Activated T-helper 9 cell treated with anti-CD3 and anti-CD28 coated beads, Interleukin-2, amount 50 U/mL, for 16 hours (primary cell): Measurements from ENCODE around the gene UBA6.
"Not testable (repeated sequence)": the region's sequence is repeated elsewhere in the genome, so short reads cannot be mapped to it uniquely, and the experiment has no call there.

Experiments used
- DNase-seq: peaks from one replicate; pipeline ENCODE4 v3.0.0-alpha.2; 2020; ENCODE audit warnings: low read depth

The UBA6 gene

DNA sequence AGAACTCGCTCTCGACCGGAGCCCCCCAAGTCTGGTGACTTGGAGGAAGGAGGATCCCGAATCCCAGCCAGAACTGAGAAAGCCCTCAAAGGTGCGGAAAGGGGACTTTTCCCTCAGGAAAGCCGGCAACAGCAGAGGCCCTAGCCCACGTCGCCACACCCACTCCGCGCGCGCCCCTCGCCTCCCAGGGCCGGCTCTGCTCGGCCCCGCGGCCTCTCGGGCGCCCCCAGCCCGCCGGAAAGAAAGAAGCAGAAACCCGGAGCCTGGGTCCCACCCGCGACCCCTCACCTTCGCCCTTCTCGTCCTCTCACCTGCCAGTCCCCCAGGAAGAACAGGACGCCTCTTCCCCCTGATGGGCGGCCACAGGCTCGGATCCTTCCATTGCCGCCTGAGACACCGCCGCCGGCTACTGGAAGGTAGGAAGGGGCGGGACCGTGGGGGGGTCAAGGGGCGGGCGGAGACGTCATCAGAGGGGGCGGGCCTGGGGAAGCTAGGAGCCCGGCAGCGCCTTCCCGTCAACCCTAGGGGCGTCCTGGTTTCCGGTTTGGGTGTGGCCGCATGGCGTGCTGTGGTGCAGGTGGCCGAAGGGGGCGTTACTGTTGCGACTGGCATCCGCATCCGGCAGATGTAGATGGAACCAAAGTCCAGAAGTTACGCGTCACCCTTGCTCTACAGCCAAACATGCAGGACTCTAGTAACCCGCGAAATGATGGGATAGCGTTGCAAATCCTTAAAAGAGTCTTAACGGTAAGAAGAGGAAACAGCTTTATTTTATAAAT lies at the start of gene UBA6:
Gene UBA6, minus strand, starts transcription at position 418 of the 779 bp plus-strand sequence. Its CDS starts 36 bp downstream, at position 382.
- peak; percentile 92 for DNase-seq

DNA sequence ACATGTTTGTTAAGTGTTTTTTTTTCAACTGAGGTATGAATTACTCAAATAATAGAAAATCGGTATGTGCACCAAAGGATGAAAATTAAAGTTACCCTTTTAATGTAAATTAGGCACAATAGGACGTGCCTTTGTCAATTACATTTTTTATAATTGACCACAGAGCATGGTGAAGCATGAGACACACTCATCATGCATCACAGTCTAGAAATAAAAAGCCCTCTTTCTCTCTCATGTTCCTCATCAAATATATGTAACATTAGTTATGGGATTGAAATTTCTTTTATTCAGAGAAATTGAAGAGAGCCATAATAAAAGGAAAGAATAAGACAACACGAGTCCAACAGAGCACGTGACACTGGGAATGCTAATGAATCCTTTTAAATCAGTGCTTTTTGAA lies 49.7 kb upstream of the UBA6 start:
- DNase-seq: no peak

DNA sequence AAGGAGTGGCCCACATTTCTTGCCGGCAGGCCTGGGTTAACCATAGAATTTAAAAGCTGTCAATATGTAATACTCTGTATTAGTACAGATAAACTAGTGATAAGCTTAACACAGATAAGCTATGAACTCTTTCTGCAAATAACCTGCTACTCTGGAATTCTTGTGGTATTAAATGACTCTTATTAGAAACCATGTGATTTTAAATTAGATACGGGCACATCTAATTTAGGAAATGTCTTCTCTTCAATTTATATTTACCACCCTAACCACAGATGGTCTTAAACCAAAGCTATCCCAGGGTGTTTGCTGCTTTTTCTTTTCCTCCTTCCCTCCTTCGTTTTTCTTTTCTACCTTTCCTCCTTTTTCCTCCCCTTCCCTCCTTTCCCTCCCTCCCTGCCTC lies 48.3 kb upstream of the UBA6 start:
- DNase-seq: no peak

DNA sequence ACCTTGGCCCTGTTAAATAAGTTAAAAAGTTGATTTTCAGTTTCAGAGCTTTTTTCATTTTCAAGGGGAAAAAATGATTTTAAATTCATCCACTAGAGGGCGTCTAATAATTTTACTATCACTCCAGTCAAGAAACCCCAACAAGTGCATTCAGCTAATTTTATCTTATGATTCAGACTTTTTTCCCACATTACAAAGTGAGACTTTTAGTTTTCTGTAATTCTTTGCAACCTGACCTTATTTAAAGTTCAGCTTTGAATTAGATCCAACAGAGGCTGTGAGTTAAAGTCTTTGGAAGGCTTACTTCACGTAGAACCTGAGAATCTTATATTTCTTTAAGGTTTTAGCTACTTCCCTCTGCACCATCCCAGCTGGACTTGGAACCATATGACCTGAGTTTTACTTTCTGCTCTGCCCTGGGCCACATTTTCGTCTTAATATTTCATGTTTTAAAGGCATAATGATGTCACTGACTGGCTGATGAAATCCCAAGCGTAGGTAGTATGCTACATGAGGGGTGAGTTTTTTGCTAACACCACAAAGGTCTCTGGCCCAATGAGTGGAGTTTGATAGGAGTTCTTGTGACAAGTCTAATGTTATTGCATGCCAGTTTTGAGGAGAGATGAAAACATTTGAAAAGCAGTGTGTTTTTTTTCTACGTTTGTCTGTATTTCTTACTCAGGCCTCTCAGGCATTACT lies 46.0 kb upstream of the UBA6 start:
- no peak for DNase-seq

DNA sequence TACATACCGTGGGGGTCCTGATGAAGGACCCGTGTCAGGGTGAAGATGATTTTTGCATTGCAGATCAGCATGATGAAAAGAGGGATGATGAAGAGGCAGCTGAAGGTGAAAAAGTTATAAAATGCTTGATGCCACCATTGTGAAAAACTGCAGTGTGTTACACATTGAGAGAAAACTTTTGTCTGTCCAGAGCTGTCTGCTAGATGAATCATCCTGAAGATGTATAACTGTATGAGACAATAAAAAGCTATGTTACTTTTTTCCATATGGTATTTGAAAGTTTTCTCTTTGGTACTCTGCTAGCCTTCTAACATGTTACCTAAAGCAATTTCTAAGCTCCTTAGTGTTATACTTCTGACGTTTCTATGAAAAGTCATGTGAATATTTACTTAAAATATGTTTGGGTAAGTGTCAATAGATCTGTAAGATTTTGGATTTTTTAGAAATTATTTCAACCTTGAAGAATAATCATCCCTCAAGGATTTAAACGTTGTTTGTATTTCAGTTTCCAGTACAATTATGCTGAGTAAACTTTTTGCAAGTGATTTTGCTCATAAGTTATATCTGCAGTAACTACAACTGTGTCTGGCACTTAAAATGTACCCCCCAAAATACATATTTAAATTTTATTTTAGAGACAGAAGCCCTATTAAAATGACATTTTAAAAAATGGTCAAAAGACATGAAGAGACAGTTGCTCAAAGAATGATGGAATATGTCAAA lies 43.8 kb upstream of the UBA6 start:
- no peak for DNase-seq

DNA sequence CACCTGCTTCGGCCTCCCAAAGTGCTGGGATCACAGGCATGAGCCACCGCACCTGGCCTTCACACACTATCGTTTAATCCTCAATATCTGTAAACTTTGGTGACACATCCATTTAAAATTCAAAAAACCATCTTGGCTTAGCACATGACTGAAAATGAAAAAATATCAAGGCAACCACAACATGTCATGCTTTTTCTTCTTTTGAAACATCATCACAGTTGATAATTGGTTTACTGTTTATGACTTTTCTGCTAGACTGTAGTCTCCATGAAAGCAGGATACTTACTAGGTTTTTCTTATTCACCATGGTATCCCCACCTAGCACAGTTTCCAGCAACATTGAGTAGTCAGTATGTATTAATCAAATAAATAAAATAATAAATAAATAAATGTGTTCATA lies 42.2 kb upstream of the UBA6 start:
- no peak for DNase-seq

DNA sequence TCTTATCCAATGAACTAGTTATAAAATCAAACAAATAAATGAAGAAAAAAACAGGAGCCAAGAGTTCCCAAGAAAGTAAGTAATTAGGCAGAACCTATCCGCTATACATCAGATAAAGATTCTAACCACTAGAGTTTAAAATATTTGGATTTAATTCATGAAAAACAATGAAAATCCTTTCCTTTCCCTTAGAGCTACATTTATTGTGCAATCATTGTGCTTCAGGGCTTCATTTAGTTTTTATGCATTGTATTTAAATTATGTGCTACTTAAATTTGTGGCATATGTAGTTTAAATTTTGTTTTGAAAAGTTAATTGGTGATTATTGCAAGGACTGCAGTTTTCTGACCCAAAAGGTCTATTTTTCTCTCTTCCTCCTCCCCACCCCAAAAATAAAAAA lies 35.3 kb upstream of the UBA6 start:
- no peak for DNase-seq

DNA sequence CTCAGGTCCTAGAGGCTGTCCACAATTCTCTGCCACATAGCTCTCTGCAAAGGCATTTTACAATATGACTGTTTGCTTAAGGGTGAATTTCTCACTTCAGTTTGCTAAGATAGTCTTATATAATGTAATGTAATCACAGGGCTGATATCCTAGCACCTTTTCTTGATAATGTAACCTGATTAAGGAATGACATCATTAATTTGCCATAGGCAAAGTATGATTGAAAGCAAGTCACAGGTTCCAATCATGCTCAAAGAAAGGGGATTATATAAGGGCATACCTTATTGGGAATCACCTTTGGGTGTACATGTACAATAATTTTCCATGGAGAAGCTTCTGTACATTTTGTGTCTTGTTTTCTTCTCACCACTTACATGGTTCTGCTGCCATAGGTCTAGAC lies 34.4 kb upstream of the UBA6 start:
- DNase-seq: no peak

DNA sequence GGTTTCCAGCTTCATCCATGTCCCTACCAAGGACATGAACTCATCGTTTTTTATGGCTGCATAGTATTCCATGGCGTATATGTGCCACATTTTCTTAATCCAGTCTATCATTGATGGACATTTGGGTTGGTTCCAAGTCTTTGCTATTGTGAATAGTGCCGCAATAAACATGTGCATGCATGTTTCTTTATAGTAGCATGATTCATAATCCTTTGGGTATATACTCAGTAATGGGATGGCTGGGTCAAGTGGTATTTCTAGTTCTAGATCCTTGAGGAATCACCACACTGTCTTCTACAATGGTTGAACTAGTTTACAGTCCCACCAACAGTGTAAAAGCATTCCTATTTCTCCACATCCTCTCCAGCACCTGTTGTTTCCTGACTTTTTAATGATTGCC lies 29.6 kb upstream of the UBA6 start:
- not testable (repeated sequence) for DNase-seq

DNA sequence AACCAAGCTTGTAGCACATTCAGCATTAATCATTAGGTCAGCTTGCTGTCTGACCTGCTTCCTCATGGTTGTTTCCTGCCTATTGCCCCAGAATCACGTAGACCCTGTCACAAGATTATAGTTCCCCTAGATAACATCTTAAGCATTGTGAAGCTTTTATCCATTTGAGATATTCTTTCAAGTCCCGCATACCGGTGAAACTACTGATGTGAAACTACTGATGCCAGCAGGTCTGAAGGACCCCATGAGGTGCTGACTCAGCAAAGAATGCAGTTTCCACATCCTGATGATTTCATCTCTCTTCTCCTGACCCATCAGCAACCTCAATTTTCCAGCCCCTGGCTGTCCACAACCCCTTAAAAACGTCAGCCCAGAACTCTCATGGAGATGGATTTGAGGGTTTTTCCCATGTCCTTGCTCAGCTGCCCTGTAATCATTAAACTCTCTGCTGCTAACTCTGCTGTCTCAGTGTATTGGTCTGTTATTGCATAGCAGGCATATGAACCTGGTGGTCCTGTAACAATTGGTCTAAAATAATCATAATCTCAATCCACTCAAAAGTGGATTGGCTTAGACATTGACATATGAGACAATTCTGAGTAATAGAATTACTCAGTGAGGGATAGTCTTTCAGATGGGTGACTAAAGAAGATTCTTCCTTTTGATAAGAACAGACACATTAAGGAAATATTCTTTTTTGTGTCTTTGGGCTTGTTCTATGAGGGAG lies 26.3 kb upstream of the UBA6 start:
- no peak for DNase-seq

DNA sequence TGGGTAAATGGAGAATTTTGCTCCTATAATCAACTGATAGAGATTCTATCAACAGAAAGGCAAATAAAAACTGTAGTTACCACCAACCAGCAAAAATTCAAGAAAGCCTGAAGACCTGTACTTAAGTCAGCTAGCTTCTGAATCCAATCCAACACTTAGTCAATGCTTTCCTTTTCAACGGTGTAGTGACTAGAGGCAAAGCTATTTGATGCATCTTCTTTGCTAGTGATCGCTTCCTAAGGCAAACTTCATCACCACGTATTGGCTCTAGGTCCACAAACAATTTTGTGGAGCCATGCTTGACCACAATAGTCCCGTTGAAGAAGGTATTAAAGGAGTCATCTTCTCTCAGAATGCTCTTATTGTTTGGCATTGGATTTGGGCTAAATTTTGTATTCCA lies 25.0 kb upstream of the UBA6 start:
- DNase-seq: no peak

DNA sequence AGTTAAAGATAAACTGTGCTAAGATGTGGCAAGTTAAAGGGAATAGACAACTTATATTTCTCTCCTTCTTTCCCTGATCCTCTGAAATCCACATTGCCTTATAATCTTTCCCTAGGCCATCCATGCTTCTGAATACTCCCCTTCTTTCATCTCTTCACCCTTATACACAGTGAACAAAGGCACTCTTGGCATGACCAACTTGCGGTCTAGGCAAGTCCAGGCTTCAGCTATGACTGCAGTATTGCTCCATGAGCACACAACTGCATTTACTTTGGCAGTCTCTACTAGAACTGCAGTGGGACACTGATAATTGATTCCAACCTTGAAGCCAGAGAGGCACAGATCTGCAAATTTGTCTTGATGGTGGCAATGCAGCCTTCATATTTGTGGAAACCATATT lies 24.2 kb upstream of the UBA6 start:
- no peak for DNase-seq

DNA sequence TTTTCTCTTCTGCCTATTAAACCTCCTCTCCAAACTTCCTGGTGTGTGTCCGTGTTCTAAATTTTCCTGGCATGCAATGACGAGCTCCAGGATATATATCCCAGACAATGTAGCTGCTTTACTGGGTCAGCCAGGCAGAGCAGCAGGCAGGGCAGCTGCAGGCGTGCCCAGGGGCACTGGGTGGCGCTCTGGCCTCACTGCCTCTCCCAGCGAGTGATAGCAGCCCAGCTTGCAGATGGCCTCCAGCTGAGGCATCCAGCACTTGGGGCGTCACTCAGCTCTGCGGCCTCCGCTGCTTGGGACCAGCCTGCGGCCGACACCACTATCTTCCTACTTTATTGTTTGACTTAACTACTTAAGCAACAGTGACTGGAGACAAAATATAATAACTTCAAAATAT lies 23.0 kb upstream of the UBA6 start:
- DNase-seq: no peak

DNA sequence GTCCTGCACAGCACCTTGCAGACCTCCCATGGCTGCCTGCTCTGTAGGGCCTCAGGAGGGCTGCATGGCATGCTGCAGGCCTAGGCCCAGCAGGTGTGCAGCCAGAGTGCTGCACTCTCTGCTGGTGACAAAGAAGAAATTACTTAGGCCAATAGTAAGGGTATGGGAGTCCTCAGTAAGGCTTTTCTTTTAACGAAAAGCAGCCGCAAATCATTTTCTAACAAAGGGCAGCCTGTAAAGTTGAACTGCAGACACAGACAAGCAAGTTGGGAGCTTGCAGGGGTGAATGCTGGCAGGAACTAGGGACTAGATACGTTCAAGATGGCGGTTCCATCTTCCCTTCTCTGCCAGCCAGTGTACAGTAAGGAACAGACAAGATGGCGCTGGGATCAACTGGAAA lies 22.4 kb upstream of the UBA6 start:
- DNase-seq: no peak

DNA sequence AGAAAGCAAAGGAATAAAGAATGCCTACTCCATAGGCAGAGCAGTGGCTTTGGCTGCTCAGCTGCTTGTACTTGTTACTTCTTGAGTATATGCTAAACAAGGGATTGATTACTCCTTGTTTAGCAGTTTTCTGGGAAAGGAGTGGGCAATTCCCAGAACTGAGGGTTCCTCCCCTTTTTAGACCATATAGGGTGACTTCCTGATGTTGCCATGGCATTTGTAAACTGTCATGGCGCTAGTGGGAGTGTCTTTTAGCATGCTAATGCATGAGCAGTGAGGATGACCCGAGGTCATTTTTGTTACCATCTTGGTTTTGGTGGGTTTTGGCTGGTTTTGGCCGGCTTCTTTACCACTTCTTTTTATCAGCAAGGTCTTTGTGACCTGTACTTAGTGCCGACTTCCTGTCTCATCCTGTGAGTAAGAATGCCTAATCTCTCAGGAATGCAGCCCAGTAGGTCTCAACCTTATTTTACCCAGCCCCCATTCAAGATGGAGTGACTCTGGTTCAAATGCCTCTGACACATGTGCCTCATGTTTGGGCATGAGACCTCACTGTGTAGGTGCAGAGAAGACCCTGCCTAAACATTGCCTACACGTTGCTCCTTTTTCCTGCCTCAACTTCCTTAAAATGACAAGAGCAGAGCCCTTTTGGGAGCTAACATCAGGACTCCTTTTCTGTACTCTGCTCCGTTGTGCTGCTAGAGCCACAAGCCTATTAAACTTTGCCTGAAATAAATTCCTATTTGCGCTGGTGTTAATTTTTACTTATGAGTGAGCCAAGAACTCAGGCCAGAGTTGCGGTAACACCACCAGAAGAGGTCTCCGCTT lies 21.0 kb upstream of the UBA6 start:
- no peak for DNase-seq

DNA sequence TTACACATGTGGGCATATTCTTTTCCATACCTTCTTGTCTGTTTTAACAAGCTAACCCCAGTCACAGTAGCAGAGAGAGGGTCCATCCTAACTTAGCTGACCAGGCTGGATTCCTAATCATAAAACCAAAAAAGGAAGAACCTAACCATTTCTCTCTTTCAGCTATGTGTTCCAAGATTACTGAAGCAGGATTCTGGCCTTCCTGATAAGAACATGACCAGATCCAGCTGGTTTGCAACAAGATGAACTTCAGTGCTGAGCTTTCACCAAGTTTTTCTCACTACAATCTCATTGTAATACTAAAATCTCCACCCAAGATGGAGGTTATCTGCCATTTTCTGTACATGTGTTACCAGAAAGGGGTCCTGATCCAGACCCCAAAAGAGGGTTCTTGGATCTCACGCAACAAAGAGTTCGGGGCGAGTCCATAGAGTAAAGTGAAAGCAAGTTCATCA lies 20.4 kb upstream of the UBA6 start:
- DNase-seq: no peak

DNA sequence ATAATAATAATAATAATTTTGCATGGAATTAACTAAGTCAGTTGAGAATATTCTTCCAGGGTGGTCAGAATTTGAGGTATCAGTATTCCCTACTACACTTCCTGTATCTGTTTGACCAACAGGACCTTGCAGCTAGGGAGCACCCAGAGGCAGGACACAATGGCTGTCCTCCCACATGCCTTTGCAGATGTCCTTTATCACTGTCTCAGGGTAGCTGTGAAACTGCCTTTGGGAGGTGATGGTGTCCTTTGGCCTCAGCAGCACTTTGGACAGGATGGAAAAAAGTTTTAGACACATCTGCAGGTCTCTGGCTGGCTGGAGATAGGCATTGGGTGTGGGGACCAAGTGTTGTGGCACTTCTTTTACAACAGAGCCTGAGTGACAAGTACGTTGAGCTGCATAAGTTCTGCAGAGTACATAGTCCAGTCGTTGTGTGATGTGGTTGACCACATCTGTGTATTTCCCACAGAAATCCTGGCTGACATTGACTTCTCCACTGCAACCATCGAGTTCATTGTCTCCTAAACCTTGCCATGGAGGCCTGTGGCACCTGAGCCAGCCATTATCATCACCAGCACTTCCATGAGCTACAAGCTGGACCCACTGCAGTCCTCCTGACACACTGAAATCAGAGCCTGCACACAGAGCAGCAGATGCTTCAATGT lies 19.1 kb upstream of the UBA6 start:
- DNase-seq: no peak

DNA sequence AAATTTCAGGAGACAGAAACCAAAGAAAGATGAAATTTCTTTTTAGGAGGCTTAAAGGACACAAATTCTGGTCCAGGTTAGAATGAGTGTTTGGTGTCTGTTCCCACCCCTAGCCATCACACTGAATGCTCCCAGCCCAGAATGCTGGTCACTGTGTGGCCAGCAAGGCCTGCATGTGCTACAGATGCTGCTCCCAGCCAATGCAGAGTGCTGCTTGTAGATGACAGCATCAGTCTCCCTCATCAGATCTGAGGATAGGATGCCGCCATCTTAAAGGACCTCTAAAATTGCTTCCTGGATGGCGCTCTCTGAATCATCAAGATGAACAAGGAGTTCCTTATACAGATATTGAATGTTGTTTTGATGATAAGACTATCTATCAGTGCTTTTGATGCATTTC lies 17.9 kb upstream of the UBA6 start:
- DNase-seq: no peak

DNA sequence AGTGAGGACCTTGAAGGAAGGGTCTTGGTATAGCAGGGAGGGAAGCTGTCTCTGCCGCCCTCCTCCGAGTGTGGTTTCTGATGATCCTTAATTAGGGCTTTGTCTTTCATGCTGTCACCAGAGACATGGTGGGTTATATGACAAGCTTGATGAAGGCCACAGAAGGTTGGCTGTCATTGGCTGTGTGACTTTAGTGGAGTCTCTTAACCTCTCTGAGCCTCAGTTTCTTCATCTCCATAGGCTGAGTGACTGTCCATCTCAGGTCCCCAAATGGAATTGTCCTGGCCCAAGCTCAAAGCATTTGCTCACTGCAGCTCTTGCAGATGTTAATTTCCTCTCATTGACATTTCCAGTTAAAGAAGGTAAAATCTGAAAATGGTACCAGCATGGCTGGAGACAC lies 16.6 kb upstream of the UBA6 start:
- DNase-seq: no peak

DNA sequence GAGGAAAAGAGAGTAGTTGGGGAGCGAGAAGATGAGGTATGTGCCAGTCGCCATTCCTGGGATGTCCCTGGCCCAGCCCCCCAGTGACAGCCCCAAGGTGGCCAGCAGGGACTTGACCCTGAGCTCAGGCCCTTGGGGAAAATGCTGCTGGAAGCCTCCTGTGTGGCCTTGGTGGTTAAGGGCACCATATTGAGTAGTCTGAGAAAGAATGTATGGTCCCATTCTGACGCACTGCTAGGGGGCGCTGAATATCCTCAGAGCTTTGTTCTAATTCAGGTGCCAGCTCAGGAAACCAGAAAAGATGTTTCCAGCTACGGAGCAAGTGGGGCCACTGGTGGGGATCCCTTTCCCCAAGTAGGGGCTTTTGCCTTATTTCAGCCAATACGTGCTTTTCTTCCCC lies 14.0 kb upstream of the UBA6 start:
- DNase-seq: no peak

DNA sequence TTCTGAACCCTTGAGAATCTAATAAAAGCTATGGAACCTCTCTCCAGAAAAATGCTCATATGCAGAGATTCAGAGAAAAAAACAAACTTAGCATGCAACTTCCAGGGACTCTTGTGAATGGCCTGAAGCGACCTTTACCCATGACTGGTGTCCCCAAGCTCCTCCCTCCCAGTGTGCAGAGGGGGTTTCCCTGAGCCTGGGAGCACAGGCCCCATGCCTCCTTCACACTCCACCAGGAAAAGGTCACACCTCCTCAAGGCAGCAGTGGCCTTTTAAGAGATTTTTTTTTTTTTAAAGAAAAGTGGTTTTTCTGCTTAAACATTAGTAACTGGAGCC lies 13.3 kb upstream of the UBA6 start:
- DNase-seq: no peak
